SK-N-SH (cell line): ENCODE data around the gene TBC1D12. TPM values are rescaled to one million over a fixed set of nuclear protein-coding genes. Genes with fewer than 3 reads are reported as not detected.

Experiments used
- CTCF ChIA-PET: fragments of 300-600, 350-600 bp; formaldehyde crosslinking; extraction: SDS; loops from one replicate; lab custom pipeline; 2021; lab: Yijun Ruan, JAX
- POLR2A ChIA-PET: fragments of 350-600 bp; sonication (Branson Sonifier 250); formaldehyde crosslinking; extraction: SDS; loops from one replicate; lab custom pipeline; 2020; ENCODE audit warnings: antibody characterized with exemption, inconsistent platforms; lab: Yijun Ruan, JAX
- DNase-seq: peaks from one replicate; pipeline ENCODE4 v3.0.0; 2012
- H2AFZ ChIP-seq: fragments of 200-600 bp; sonication (generic); 2 replicates; pipeline ENCODE4 v1.8.1; 2016; ENCODE audit warnings: antibody characterized with exemption, mild to moderate bottlenecking, low read depth
- H3F3A ChIP-seq: fragments of 200-600 bp; sonication (generic); replicated peaks from 2 replicates; pipeline ENCODE3; 2016; ENCODE audit warnings: antibody characterized with exemption, mild to moderate bottlenecking; ENCODE audit not compliant: insufficient read depth
- H3K27ac ChIP-seq, 2 experiments: fragments of 200-500 bp in 1 of 2; fragments of 200-600 bp in 1 of 2; sonication (Bioruptor generic) in 1 of 2; sonication (generic), shearing (Covaris generic) in 1 of 2; 2 replicates each; pipeline versions ENCODE4 v1.5.1 to v1.6.1; 2014 to 2016; ENCODE audit warnings: low read depth in 2 of 2, inconsistent platforms in 1 of 2, low read length in 1 of 2, mild to moderate bottlenecking in 1 of 2, mixed read lengths in 1 of 2
- H3K27me3 ChIP-seq: fragments of 200-600 bp; sonication (generic), shearing (Covaris generic); 2 replicates; pipeline ENCODE4 v1.6.1; 2016; ENCODE audit warnings: mixed run types; ENCODE audit not compliant: insufficient read depth
- H3K36me3 ChIP-seq, 2 experiments: fragments of 200-500 bp in 1 of 2; fragments of 200-600 bp in 1 of 2; sonication (Bioruptor generic) in 1 of 2; sonication (generic) in 1 of 2; replicated peaks in 1 of 2; 2 replicates each; pipeline versions ENCODE3 to v1.5.1; 2014 to 2016; ENCODE audit warnings: low read length in 1 of 2, mild to moderate bottlenecking in 1 of 2; ENCODE audit not compliant: insufficient read depth in 2 of 2, control insufficient read depth in 1 of 2
- H3K4me1 ChIP-seq, 2 experiments: fragments of 200-500 bp in 1 of 2; fragments of 200-600 bp in 1 of 2; sonication (Bioruptor generic) in 1 of 2; sonication (generic), shearing (Covaris generic) in 1 of 2; 2 replicates each; pipeline versions ENCODE4 v1.5.1 to v1.6.1; 2014 to 2016; ENCODE audit warnings: low read depth in 1 of 2, low read length in 1 of 2, mixed run types in 1 of 2; ENCODE audit not compliant: insufficient read depth in 2 of 2, control insufficient read depth in 1 of 2
- H3K4me2 ChIP-seq: fragments of 200-600 bp; sonication (generic), shearing (Covaris generic); 2 replicates; pipeline ENCODE4 v1.6.1; 2017; ENCODE audit warnings: mixed run types
- H3K4me3 ChIP-seq, 2 experiments: fragments of 200-500 bp in 1 of 2; fragments of 200-600 bp in 1 of 2; sonication (Bioruptor generic) in 1 of 2; sonication (generic), shearing (Covaris generic) in 1 of 2; 2 replicates each; pipeline versions ENCODE4 v1.5.1 to v1.8.1; 2014 to 2016; ENCODE audit warnings: low read depth in 2 of 2, inconsistent platforms in 1 of 2, low read length in 1 of 2, mild to moderate bottlenecking in 1 of 2, mixed read lengths in 1 of 2, moderate library complexity in 1 of 2
- H3K79me2 ChIP-seq: fragments of 200-600 bp; sonication (generic); 2 replicates; pipeline ENCODE4 v1.8.1; 2017; ENCODE audit warnings: mild to moderate bottlenecking; ENCODE audit not compliant: insufficient read depth
- H3K9ac ChIP-seq: fragments of 200-600 bp; sonication (generic); 2 replicates; pipeline ENCODE4 v1.6.1; 2017; ENCODE audit warnings: mixed run types
- H3K9me2 ChIP-seq: fragments of 200-600 bp; sonication (generic); 2 replicates; pipeline ENCODE4 v1.6.1; 2017; ENCODE audit warnings: mixed run types
- H3K9me3 ChIP-seq: fragments of 200-600 bp; sonication (generic); 2 replicates; pipeline ENCODE4 v1.6.1; 2017; ENCODE audit warnings: mixed run types, mild to moderate bottlenecking, moderate library complexity
- H4K20me1 ChIP-seq: fragments of 200-600 bp; sonication (generic); 2 replicates; pipeline ENCODE4 v1.6.1; 2017; ENCODE audit warnings: mild to moderate bottlenecking, mixed run types; ENCODE audit not compliant: insufficient read depth
- CHD2 ChIP-seq: fragments of 150-350 bp; IDR thresholded peaks from 2 replicates; pipeline ENCODE4 v1.6.1; 2018; ENCODE audit warnings: low read length; ENCODE audit not compliant: partially characterized antibody
- CTCF ChIP-seq: fragments of 200-600 bp; sonication (generic); IDR thresholded peaks from 2 replicates; pipeline ENCODE4 v1.6.1; 2017; ENCODE audit warnings: antibody characterized with exemption, mild to moderate bottlenecking, moderate library complexity
- FOXJ3 ChIP-seq: sonication (generic); formaldehyde crosslinking; IDR thresholded peaks from 2 replicates; pipeline ENCODE4 v1.5.1; 2020; ENCODE audit warnings: mild to moderate bottlenecking, missing genetic modification reagents
- FOXM1 ChIP-seq: IDR thresholded peaks from 2 replicates; pipeline ENCODE4 v1.4.0; 2012; ENCODE audit warnings: low read depth, mild to moderate bottlenecking
- GABPA ChIP-seq: IDR thresholded peaks from 2 replicates; pipeline ENCODE4 v1.4.0; 2012; ENCODE audit warnings: low read depth, mild to moderate bottlenecking
- GATA2 ChIP-seq: sonication (generic); formaldehyde crosslinking; IDR thresholded peaks from 2 replicates; pipeline ENCODE4 v1.5.0; 2020; ENCODE audit warnings: mild to moderate bottlenecking, missing genetic modification reagents
- MEF2A ChIP-seq: IDR thresholded peaks from 2 replicates; pipeline ENCODE4 v1.4.0; 2012; ENCODE audit warnings: low read depth, borderline replicate concordance
- MXI1 ChIP-seq: IDR thresholded peaks from 2 replicates; pipeline ENCODE4 v1.6.1; 2012; ENCODE audit warnings: mild to moderate bottlenecking, low read depth, low read length, improper control_type of control experiment
- RAD21 ChIP-seq: IDR thresholded peaks from 2 replicates; pipeline ENCODE4 v1.6.1; 2012; ENCODE audit warnings: mild to moderate bottlenecking, low read length
- RCOR1 ChIP-seq: fragments of 150-350 bp; IDR thresholded peaks from 2 replicates; pipeline ENCODE4 v1.6.1; 2017; ENCODE audit warnings: antibody characterized with exemption, low read length
- REST ChIP-seq: IDR thresholded peaks from 2 replicates; pipeline ENCODE4 v1.6.1; 2012; ENCODE audit warnings: mild to moderate bottlenecking, low read depth, low read length, moderate library complexity
- RFX5 ChIP-seq: IDR thresholded peaks from 2 replicates; pipeline ENCODE4 v1.6.1; 2012; ENCODE audit warnings: mild to moderate bottlenecking, improper control_type of control experiment, low read length
- RXRA ChIP-seq: IDR thresholded peaks from 2 replicates; pipeline ENCODE4 v1.4.0; 2012; ENCODE audit warnings: low read depth, mild to moderate bottlenecking, borderline replicate concordance
- SIN3A ChIP-seq: IDR thresholded peaks from 2 replicates; pipeline ENCODE4 v1.6.1; 2012; ENCODE audit warnings: low read depth, mild to moderate bottlenecking, low read length, moderate library complexity, borderline replicate concordance
- TEAD4 ChIP-seq: IDR thresholded peaks from 2 replicates; pipeline ENCODE4 v1.4.0; 2012; ENCODE audit warnings: mild to moderate bottlenecking, borderline replicate concordance; ENCODE audit not compliant: insufficient read depth
- ZBTB33 ChIP-seq: IDR thresholded peaks from 2 replicates; pipeline ENCODE4 v1.4.0; 2012; ENCODE audit warnings: low read depth, borderline replicate concordance
- WGBS: methylation state at CpG from one replicate; pipeline ENCODE4 v1.1.6; 2017; ENCODE audit warnings: low lambda C conversion rate; 5-methylcytosine and 5-hydroxymethylcytosine counted together
- polyA plus RNA-seq, 3 experiments: library from polyadenylated mRNA; depleted of rRNA; stranded (reverse); fragments of >200 nt; gene quantifications; 2 replicates each; pipeline ENCODE4 v1.2.3, GENCODE V29; 2012

TBC1D12 gene
- polyA plus RNA-seq, 1 of the 3 experiments (the other 2 are of a cell fraction), result 1.8 TPM

GRCh38 chr10:94417321-94417720, 15.0 kb downstream of the TBC1D12 start:
- ChIA-PET CTCF (interaction anchor here (2.5 to 2.7 kb wide), 2 partner anchors 14 to 27 kb away, joined by 8 to 9 read pairs; partner anchors contain the start of gene TBC1D12), POLR2A (no interaction called here)
- H3K4me3 ChIP-seq, result no peak overlapping the region
- peaks cover 68% of the 10 kb centered on the region for H3K79me2 ChIP-seq
- H3K9ac ChIP-seq, result no peak overlapping the region
- H3K9me3 ChIP-seq, result no peaks in the 10 kb centered on the region
- TF ChIP-seq GATA2 (no peak), MXI1 (no peak), FOXJ3 (CRISPR knock-in tag) (no peak), SIN3A (no peak), TEAD4 (no peak), FOXM1 (no peak), CTCF (no peak), RXRA (no peak), ZBTB33 (no peak), GABPA (no peak), CHD2 (no peak), RFX5 (no peak), RAD21 (no peak), MEF2A (no peak), RCOR1 (no peak)
- no peaks in the 10 kb centered on the region for H3K36me3 ChIP-seq
- 97% methylated on average over 1 of the region's 1 CpG for WGBS
- no peak for DNase-seq
- no peaks in the 10 kb centered on the region for H3K9me2 ChIP-seq
- H3F3A ChIP-seq, result peaks cover 2% of the 10 kb centered on the region
- H2AFZ ChIP-seq, result no peak overlapping the region
- H3K27ac ChIP-seq, result no peak overlapping the region
- H3K4me1 ChIP-seq, result peaks cover 0 to 5% of the 10 kb centered on the region in 2 experiments; a peak in 1 of 4 replicates
- no peak overlapping the region for H3K4me2 ChIP-seq
- no peaks in the 10 kb centered on the region for H4K20me1 ChIP-seq
- no peaks in the 10 kb centered on the region for H3K27me3 ChIP-seq

GRCh38 chr10:94420516-94420915, 18.2 kb downstream of the TBC1D12 start:
- WGBS, result 91% methylated on average over 5 of the region's 5 CpGs

More at GRCh38 chr10:94420516-94420915, 18.2 kb downstream of the TBC1D12 start:
- TF ChIP-seq REST (no peak), RCOR1 (no peak), TEAD4 (no peak), MXI1 (no peak)
- TF ChIP-seq, all 33 proteins: peak for 0
- Histone ChIP-seq H3K4me1 (no peaks in the 10 kb centered on the region; a peak in 1 of 4 replicates), H3K9me2 (no peaks in the 10 kb centered on the region), H3K4me2 (no peak overlapping the region), H3K27me3 (no peaks in the 10 kb centered on the region), H3K36me3 (no peaks in the 10 kb centered on the region), H3K9me3 (no peaks in the 10 kb centered on the region), H3K79me2 (peaks cover 78% of the 10 kb centered on the region), H2AFZ (no peak overlapping the region), H3F3A (peaks cover 2% of the 10 kb centered on the region), H3K27ac (no peak overlapping the region), H4K20me1 (no peaks in the 10 kb centered on the region), H3K9ac (no peak overlapping the region), H3K4me3 (no peak overlapping the region)
- ChIA-PET POLR2A (no interaction called here), CTCF (interaction anchor here (1.1 to 1.8 kb wide), 2 partner anchors 21 to 24 kb away, joined by 3 to 8 read pairs; no protein-coding TSS in a partner anchor)
- no peak for DNase-seq
